HPDE6-E6E7 (cell line): ENCODE measurements around the gene NAA15.
"Not testable (repeated sequence)": the region's sequence is repeated elsewhere in the genome, so short reads cannot be mapped to it uniquely, and the experiment has no call there.

Source experiments
- DNase-seq: peaks from one replicate; pipeline ENCODE4 v3.0.0; 2011; ENCODE audit warnings: missing footprints; ENCODE audit errors: extremely low spot score

The NAA15 gene

GRCh38 chr4:139301113-139301820, at the start of gene NAA15:
Gene NAA15 (plus strand): TSS chr4:139301505. CDS start chr4:139301778, 273 bp downstream.
- peak; percentile 89 for DNase-seq

GRCh38 chr4:139253046-139253445, 48.3 kb upstream of the NAA15 start:
- DNase-seq, result no peak

- DNase-seq, result no peak
Observed at GRCh38 chr4:139253713-139254112, 47.6 kb upstream of the NAA15 start.

GRCh38 chr4:139255581-139255980, 45.7 kb upstream of the NAA15 start:
- DNase-seq, result not testable (repeated sequence)

- no peak for DNase-seq
Observed at GRCh38 chr4:139256349-139256748, 45.0 kb upstream of the NAA15 start.

GRCh38 chr4:139265654-139266053, 35.7 kb upstream of the NAA15 start:
- DNase-seq, result no peak

GRCh38 chr4:139266208-139266582, 35.1 kb upstream of the NAA15 start:
- DNase-seq, result no peak

- DNase-seq, result peak; percentile 43
Observed at GRCh38 chr4:139266583-139267257, 34.6 kb upstream of the NAA15 start.

GRCh38 chr4:139267301-139267700, 34.0 kb upstream of the NAA15 start:
- no peak for DNase-seq

- no peak for DNase-seq
Observed at GRCh38 chr4:139273835-139274234, 27.5 kb upstream of the NAA15 start.

- no peak for DNase-seq
Observed at GRCh38 chr4:139274790-139275189, 26.5 kb upstream of the NAA15 start.

GRCh38 chr4:139275281-139275735, 26.0 kb upstream of the NAA15 start:
- no peak for DNase-seq

GRCh38 chr4:139278485-139278884, 22.8 kb upstream of the NAA15 start:
- DNase-seq, result no peak

- DNase-seq, result no peak
Observed at GRCh38 chr4:139278912-139279759, 22.2 kb upstream of the NAA15 start.

GRCh38 chr4:139279760-139280620, 21.3 kb upstream of the NAA15 start, which contains the start of gene MGARP:
Gene MGARP (minus strand): TSS chr4:139280225. CDS start chr4:139280158, 67 bp downstream.
- DNase-seq, result no peak

- DNase-seq, result no peak
Observed at GRCh38 chr4:139282065-139282720, 19.1 kb upstream of the NAA15 start.

- DNase-seq, result no peak
Observed at GRCh38 chr4:139282721-139283075, 18.6 kb upstream of the NAA15 start.

- DNase-seq, result no peak
Observed at GRCh38 chr4:139286186-139286698, 15.1 kb upstream of the NAA15 start.

- peak; percentile 78 for DNase-seq
Observed at GRCh38 chr4:139295206-139295941, 5.9 kb upstream of the NAA15 start.

- DNase-seq, result no peak
Observed at GRCh38 chr4:139295942-139296299, 5.4 kb upstream of the NAA15 start.
